ENCODE data around the gene ZBTB7B. TPM values are rescaled to one million over a fixed set of nuclear protein-coding genes. Genes with fewer than 3 reads are reported as not detected.

The ZBTB7B gene
- total and polyA plus RNA-seq, 2 donors (not counting 1 experiment from before 2014, with no cell fraction given), result 55.7 to 67.3 TPM

DNA sequence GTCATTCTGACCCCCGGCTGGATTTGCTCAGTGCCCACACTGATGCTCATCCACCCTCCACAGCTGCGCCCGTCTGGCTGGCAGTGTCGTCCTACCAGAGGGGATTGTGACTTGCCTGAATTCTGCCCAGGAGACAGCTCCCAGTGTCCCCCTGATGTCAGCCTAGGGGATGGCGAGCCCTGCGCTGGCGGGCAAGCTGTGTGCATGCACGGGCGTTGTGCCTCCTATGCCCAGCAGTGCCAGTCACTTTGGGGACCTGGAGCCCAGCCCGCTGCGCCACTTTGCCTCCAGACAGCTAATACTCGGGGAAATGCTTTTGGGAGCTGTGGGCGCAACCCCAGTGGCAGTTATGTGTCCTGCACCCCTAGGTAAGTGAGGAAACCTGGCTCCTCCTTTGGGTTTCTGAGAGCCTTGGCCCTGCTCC, 55.2 kb downstream of the ZBTB7B start:
- CTCF ChIA-PET, result interaction anchor here (0.5 to 20.2 kb wide), 8 partner anchors 10 to 191 kb away, joined by 3 to 370 read pairs (median 3); partner anchors contain the start of genes ADAM15 and PMVK
- no peaks in the 10 kb centered on the region for H3K9me3 Mint-ChIP-seq (ENCODE audit: insufficient read depth)
- intact Hi-C loops (cut with micrococcal nuclease), result no loop called here
- WGBS (ENCODE audit: insufficient coverage), result 97% methylated on average over 13 of the region's 13 CpGs
- POLR2A ChIA-PET, result interaction anchor here (1.6 kb wide), 1 partner anchor 27 kb away, joined by 7 read pairs; no protein-coding TSS in a partner anchor
- peaks cover 19% of the 10 kb centered on the region for H3K4me1 Mint-ChIP-seq
- Histone ChIP-seq H3K27me3 (replicated peaks in 1 of 4; ENCODE audit: control extremely low read depth in 1 of 4, control insufficient read depth in 3 of 4, insufficient read depth in 4 of 4, low read length in 3 of 4) (peaks cover 0 to 3% (median 0%) of the 10 kb centered on the region in 4 experiments), H3K4me2 (replicated peaks; ENCODE audit: low read depth, low read length, poor library complexity, severe bottlenecking) (no peak overlapping the region), H3K79me2 (ENCODE audit: control insufficient read depth, insufficient read depth, low read length) (peaks cover 11% of the 10 kb centered on the region), H3K4me1 (ENCODE audit: control insufficient read depth in 2 of 2, insufficient read depth in 2 of 2, low read length in 2 of 2) (peaks cover 17 to 25% of the 10 kb centered on the region in 2 donors), H3K9me3 (ENCODE audit: control extremely low read depth in 1 of 3, control insufficient read depth in 2 of 3, insufficient read depth in 1 of 3, low read length in 2 of 3) (no peaks in the 10 kb centered on the region), H4K20me1 (ENCODE audit: control insufficient read depth, insufficient read depth, low read length, poor library complexity, severe bottlenecking) (peaks cover 15% of the 10 kb centered on the region), H3K27ac (ENCODE audit: low read length in 2 of 2) (no peak overlapping the region), H3K36me3 (replicated peaks in 1 of 2; ENCODE audit: control extremely low read depth in 1 of 2, control insufficient read depth in 1 of 2, extremely low read depth in 1 of 2, insufficient read depth in 2 of 2, low read length in 1 of 2) (peaks cover 0 to 3% of the 10 kb centered on the region in 2 experiments), H2AFZ (ENCODE audit: insufficient read depth, low read depth, low read length, poor library complexity, severe bottlenecking) (no peak overlapping the region), H3K4me3 (ENCODE audit: control extremely low read depth in 1 of 5, extremely low read depth in 1 of 5, insufficient read depth in 1 of 5, low read depth in 2 of 5, low read length in 4 of 5) (no peak overlapping the region), H3K9ac (ENCODE audit: low read length) (no peak overlapping the region)
- TF ChIP-seq EZH2 (IDR thresholded peaks at IDR 0.05; ENCODE audit: borderline replicate concordance, insufficient read depth, low read depth, low read length, poor library complexity, severe bottlenecking), result no peak
- TF ChIP-seq, protein P1, sequence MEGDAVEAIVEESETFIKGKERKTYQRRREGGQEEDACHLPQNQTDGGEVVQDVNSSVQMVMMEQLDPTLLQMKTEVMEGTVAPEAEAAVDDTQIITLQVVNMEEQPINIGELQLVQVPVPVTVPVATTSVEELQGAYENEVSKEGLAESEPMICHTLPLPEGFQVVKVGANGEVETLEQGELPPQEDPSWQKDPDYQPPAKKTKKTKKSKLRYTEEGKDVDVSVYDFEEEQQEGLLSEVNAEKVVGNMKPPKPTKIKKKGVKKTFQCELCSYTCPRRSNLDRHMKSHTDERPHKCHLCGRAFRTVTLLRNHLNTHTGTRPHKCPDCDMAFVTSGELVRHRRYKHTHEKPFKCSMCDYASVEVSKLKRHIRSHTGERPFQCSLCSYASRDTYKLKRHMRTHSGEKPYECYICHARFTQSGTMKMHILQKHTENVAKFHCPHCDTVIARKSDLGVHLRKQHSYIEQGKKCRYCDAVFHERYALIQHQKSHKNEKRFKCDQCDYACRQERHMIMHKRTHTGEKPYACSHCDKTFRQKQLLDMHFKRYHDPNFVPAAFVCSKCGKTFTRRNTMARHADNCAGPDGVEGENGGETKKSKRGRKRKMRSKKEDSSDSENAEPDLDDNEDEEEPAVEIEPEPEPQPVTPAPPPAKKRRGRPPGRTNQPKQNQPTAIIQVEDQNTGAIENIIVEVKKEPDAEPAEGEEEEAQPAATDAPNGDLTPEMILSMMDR (IDR thresholded peaks at IDR 0.05), result no peak
- ATAC-seq (ENCODE audit: low read depth), result no peak
- no peak overlapping the region for H3K4me3 Mint-ChIP-seq
- no peak overlapping the region for H3K27ac Mint-ChIP-seq
- no peaks in the 10 kb centered on the region for H3K27me3 Mint-ChIP-seq
- no peak for DNase-seq

DNA sequence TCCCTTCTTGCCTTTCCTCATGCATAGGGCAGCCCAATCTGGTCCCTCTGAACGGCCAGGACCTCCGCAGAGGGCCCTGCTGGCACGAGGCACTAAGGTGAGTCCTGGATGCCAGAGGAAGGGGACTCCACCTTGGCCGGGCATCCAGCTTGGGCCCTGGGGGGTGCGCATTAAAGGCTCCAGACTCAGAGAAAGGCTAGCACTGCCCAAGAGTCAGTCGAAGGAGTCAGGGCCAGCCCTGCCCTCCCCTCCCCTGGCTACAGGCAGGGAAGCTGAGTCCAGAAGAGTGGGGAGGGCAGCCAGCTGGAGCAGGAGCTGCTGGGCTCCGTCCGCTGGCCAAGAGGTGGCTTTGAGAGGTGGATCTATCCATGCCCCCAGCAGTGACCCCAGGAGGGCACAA, 58.1 kb downstream of the ZBTB7B start:
- Histone ChIP-seq H3K9me3 (ENCODE audit: control extremely low read depth in 1 of 3, control insufficient read depth in 2 of 3, insufficient read depth in 1 of 3, low read length in 2 of 3) (no peaks in the 10 kb centered on the region), H3K36me3 (replicated peaks in 1 of 2; ENCODE audit: control extremely low read depth in 1 of 2, control insufficient read depth in 1 of 2, extremely low read depth in 1 of 2, insufficient read depth in 2 of 2, low read length in 1 of 2) (peaks cover 0 to 3% of the 10 kb centered on the region in 2 experiments), H3K4me3 (ENCODE audit: control extremely low read depth in 1 of 5, extremely low read depth in 1 of 5, insufficient read depth in 1 of 5, low read depth in 2 of 5, low read length in 4 of 5) (no peak overlapping the region), H3K4me1 (ENCODE audit: control insufficient read depth in 2 of 2, insufficient read depth in 2 of 2, low read length in 2 of 2) (peaks cover 27 to 37% of the 10 kb centered on the region in 2 donors), H3K27ac (ENCODE audit: low read length in 2 of 2) (no peak overlapping the region), H3K79me2 (ENCODE audit: control insufficient read depth, insufficient read depth, low read length) (peaks cover 24% of the 10 kb centered on the region), H4K20me1 (ENCODE audit: control insufficient read depth, insufficient read depth, low read length, poor library complexity, severe bottlenecking) (peaks cover 30% of the 10 kb centered on the region), H3K4me2 (replicated peaks; ENCODE audit: low read depth, low read length, poor library complexity, severe bottlenecking) (no peak overlapping the region), H3K9ac (ENCODE audit: low read length) (no peak overlapping the region), H3K27me3 (replicated peaks in 1 of 4; ENCODE audit: control extremely low read depth in 1 of 4, control insufficient read depth in 3 of 4, insufficient read depth in 4 of 4, low read length in 3 of 4) (peaks cover 0 to 3% (median 0%) of the 10 kb centered on the region in 4 experiments), H2AFZ (ENCODE audit: insufficient read depth, low read depth, low read length, poor library complexity, severe bottlenecking) (no peak overlapping the region)
- POLR2A ChIA-PET, result interaction anchor here (1.1 to 1.3 kb wide), 2 partner anchors 10 to 17 kb away, joined by 3 read pairs; no protein-coding TSS in a partner anchor
- CTCF ChIA-PET, result interaction anchor here (0.6 to 20.2 kb wide), 22 partner anchors 12 to 580 kb away, joined by 3 to 370 read pairs (median 6); partner anchors contain the start of genes ADAM15, KRTCAP2, LENEP and PBXIP1
- 96% methylated on average over 8 of the region's 8 CpGs for WGBS (ENCODE audit: insufficient coverage)
- Mint-ChIP-seq H3K4me1 (peaks cover 34% of the 10 kb centered on the region), H3K4me3 (no peak overlapping the region), H3K27me3 (no peaks in the 10 kb centered on the region), H3K27ac (no peak overlapping the region), H3K9me3 (ENCODE audit: insufficient read depth) (no peaks in the 10 kb centered on the region)
- intact Hi-C loops (cut with micrococcal nuclease), result loop anchor here (1.0 to 10.0 kb wide), 7 partner anchors 9 to 1388 kb away; partner anchors contain the start of genes ADAM15, ADAR and ILF2
- ATAC-seq (ENCODE audit: low read depth) (no peak), DNase-seq (no peak)
- no peak for TF ChIP-seq EZH2 (IDR thresholded peaks at IDR 0.05; ENCODE audit: borderline replicate concordance, insufficient read depth, low read depth, low read length, poor library complexity, severe bottlenecking)
- TF ChIP-seq, protein P1 (IDR thresholded peaks at IDR 0.05), result no peak
